Ovary (tissue), 9 donors: Measurements from ENCODE around the gene RABGGTB. TPM values are rescaled to one million over a fixed set of nuclear protein-coding genes. Genes with fewer than 3 reads are reported as not detected.

ENCODE experiments used
- DNase-seq, 5 donors: peaks; one replicate each; pipeline ENCODE4 v3.0.0-alpha.2; 2019 to 2020
- H3K27ac ChIP-seq, 2 donors: fragments of 200-600 bp; one replicate each; pipeline versions ENCODE4 v1.5.1 to v1.8.0; 2019 to 2022
- H3K27me3 ChIP-seq: fragments of 200-600 bp; one replicate; pipeline ENCODE4 v1.8.0; 2022
- H3K36me3 ChIP-seq: fragments of 200-600 bp; sonication (generic); one replicate; pipeline ENCODE4 v1.5.1; 2019
- H3K4me1 ChIP-seq: one replicate; pipeline ENCODE4 v1.8.1; 2013; ENCODE audit warnings: mild to moderate bottlenecking, moderate library complexity; ENCODE audit not compliant: insufficient read depth
- H3K4me3 ChIP-seq: fragments of 200-600 bp; sonication (generic); one replicate; pipeline ENCODE4 v1.5.1; 2017
- H3K9me3 ChIP-seq, 2 donors: fragments of 200-600 bp in 1 of 2; sonication (generic) in 1 of 2; one replicate each; pipeline versions ENCODE4 v1.5.1 to v1.8.1; 2013 to 2019; ENCODE audit warnings: mild to moderate bottlenecking in 1 of 2, moderate library complexity in 1 of 2
- EP300 ChIP-seq: sonication (generic); formaldehyde crosslinking; IDR thresholded peaks from one replicate; pipeline ENCODE4 v1.6.1; 2017; ENCODE audit warnings: antibody characterized with exemption
- POLR2A ChIP-seq: fragments of 450-650 bp; IDR thresholded peaks from one replicate; pipeline ENCODE4 v1.6.1; 2017; ENCODE audit warnings: antibody characterized with exemption, mild to moderate bottlenecking, moderate library complexity
- WGBS, 3 donors: extraction: QIAGEN DNeasy Blood & Tissue Kit in 1 of 3; methylation state at CpG; one replicate each; pipeline versions ENCODE4 v1.1.5 to v1.1.7; 2013 to 2017; 5-methylcytosine and 5-hydroxymethylcytosine counted together
- intact Hi-C, 4 donors: fragments of 100-400 bp; cut with DNase I; formaldehyde crosslinking; loops; one replicate each; pipeline versions ENCODE4 v1.11.0 to v1.15.1; 2022 to 2023
- polyA plus RNA-seq, 2 donors: library from polyadenylated mRNA; stranded (reverse); fragments of 200-250 nt in 1 of 2; fragments of 350-450 nt in 1 of 2; fragmentation: Illumina TruSeq in 1 of 2; extraction: RNeasy Lipid Tissue Mini Kit (QIAGEN cat#74804) in 1 of 2; gene quantifications; one replicate each; pipeline ENCODE4 v1.2.3, GENCODE V29; 2013 to 2014
- total RNA-seq, 7 donors: library from RNA; depleted of rRNA in 2 of 7; stranded (reverse); fragments of >200 nt in 2 of 7; fragmentation: NEBNext Ultra II Directional in 3 of 7; extraction: Animal tissue kit (Norgen Biotek cat#: 25700) in 3 of 7; gene quantifications; one replicate each; pipeline versions ENCODE4 v1.1.0 to v1.2.4, GENCODE V29; 2016 to 2023
- TF ChIP-seq, protein P1 (sequence below), 3 donors: fragments of 450-650 bp in 2 of 3; fragments of 200-600 bp in 1 of 3; IDR thresholded peaks; one replicate each; pipeline versions ENCODE4 v1.5.1 to v1.8.0; 2016 to 2022; ENCODE audit warnings: antibody characterized with exemption in 3 of 3, mild to moderate bottlenecking in 1 of 3
- donor health status: DM: no; HTN: no; CAD: no; lungs with moderate emphysema.
- donor health status: DM: no; HTN: no; CAD: no.
- donor health status: Bipolar disorder and iron deficiency.
- donor health status: DM: yes; HTN: yes; CAD: no.
- donor health status: DM: no; HTN: no; CAD: no.
- donor health status: DM: yes; HTN: yes; CAD: no.

The RABGGTB gene
- total and polyA plus RNA-seq, 9 donors: 41.6 to 77.8 (median 55.4) TPM

DNA sequence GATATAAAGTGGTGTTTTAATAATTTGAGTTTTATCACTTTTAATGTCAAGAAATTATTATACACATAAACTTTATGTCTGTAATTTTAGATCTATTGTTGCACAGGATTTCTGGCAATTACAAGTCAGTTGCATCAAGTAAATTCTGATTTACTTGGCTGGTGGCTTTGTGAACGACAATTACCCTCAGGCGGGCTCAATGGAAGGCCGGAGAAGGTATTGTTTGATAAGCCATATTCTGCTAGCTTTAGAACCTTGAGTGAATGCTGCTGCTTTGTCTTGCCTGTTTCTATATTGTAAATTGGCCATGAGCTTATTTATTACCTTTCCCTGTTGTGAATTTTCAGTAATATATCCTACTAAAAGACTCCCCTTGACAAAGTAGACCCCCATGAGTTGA lies 6.0 kb downstream of the RABGGTB start:
- Histone ChIP-seq H3K4me3 (no peak overlapping the region), H3K4me1 (peaks cover 5% of the 10 kb centered on the region), H3K27ac (no peak overlapping the region), H3K9me3 (no peaks in the 10 kb centered on the region), H3K36me3 (no peaks in the 10 kb centered on the region), H3K27me3 (no peaks in the 10 kb centered on the region)
- 95 to 97% (median 96%) methylated on average over 3 of the region's 3 CpGs for WGBS, 3 donors
- intact Hi-C loops: no loop called here
- DNase-seq: no peak
- TF ChIP-seq, protein P1, sequence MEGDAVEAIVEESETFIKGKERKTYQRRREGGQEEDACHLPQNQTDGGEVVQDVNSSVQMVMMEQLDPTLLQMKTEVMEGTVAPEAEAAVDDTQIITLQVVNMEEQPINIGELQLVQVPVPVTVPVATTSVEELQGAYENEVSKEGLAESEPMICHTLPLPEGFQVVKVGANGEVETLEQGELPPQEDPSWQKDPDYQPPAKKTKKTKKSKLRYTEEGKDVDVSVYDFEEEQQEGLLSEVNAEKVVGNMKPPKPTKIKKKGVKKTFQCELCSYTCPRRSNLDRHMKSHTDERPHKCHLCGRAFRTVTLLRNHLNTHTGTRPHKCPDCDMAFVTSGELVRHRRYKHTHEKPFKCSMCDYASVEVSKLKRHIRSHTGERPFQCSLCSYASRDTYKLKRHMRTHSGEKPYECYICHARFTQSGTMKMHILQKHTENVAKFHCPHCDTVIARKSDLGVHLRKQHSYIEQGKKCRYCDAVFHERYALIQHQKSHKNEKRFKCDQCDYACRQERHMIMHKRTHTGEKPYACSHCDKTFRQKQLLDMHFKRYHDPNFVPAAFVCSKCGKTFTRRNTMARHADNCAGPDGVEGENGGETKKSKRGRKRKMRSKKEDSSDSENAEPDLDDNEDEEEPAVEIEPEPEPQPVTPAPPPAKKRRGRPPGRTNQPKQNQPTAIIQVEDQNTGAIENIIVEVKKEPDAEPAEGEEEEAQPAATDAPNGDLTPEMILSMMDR (IDR thresholded peaks at IDR 0.05): no peak

DNA sequence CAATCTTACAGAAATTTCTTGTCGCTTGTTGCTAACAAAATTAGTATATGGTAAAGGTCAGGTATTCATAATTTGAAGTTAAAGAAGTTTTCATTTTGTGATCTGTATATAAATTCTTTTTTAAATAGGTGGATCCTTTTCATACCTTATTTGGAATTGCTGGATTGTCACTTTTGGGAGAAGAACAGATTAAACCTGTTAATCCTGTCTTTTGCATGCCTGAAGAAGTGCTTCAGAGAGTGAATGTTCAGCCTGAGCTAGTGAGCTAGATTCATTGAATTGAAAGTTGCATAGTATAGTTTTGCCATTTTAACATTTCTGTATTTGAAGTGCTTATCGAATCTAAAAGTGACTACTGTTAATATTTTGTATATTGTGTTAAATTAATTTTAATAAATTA lies 8.3 kb downstream of the RABGGTB start:
- Histone ChIP-seq H3K27ac (no peak overlapping the region), H3K9me3 (no peaks in the 10 kb centered on the region), H3K36me3 (no peaks in the 10 kb centered on the region), H3K27me3 (no peaks in the 10 kb centered on the region), H3K4me3 (no peak overlapping the region), H3K4me1 (no peaks in the 10 kb centered on the region)
- TF ChIP-seq POLR2A: no peak
- TF ChIP-seq, protein P1 (IDR thresholded peaks at IDR 0.05): no peak
- no peak for TF ChIP-seq EP300
- intact Hi-C loops: no loop called here
- DNase-seq: no peak
- 96 to 97% (median 96%) methylated on average over 2 of the region's 2 CpGs for WGBS, 3 donors

DNA sequence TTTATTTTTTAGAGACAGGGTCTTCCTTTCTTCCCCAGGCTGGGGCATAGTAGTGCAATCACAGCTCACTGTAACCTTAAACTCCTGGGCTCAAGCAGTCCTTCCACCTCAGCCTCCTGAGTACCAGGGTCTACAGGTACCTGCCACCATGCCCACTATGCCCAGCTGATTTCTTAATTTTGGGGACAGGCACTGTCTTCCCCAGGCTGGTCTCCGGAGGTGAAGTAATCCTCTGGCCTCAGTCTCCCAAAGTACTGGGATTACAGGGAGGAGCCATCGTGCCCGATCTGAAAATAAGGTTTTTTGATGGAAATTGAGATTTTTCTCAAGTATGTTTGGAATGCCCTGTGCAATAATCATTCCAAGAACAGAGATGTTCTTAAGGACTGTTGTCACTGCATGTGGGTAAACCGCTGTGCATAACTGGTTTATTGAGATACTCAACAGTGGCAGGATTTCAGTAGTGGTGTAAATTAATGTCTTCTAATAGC lies 9.7 kb downstream of the RABGGTB start:
- Histone ChIP-seq H3K4me3 (no peak overlapping the region), H3K9me3 (no peaks in the 10 kb centered on the region), H3K4me1 (no peaks in the 10 kb centered on the region), H3K27me3 (no peaks in the 10 kb centered on the region), H3K27ac (no peak overlapping the region), H3K36me3 (no peaks in the 10 kb centered on the region)
- no peak for DNase-seq
- intact Hi-C loops: no loop called here
- TF ChIP-seq, protein P1 (IDR thresholded peaks at IDR 0.05): no peak
- TF ChIP-seq EP300 (no peak), POLR2A (no peak)
- whole genome bisulfite sequencing, 3 donors: 94 to 95% (median 94%) methylated on average over 4 of the region's 4 CpGs

DNA sequence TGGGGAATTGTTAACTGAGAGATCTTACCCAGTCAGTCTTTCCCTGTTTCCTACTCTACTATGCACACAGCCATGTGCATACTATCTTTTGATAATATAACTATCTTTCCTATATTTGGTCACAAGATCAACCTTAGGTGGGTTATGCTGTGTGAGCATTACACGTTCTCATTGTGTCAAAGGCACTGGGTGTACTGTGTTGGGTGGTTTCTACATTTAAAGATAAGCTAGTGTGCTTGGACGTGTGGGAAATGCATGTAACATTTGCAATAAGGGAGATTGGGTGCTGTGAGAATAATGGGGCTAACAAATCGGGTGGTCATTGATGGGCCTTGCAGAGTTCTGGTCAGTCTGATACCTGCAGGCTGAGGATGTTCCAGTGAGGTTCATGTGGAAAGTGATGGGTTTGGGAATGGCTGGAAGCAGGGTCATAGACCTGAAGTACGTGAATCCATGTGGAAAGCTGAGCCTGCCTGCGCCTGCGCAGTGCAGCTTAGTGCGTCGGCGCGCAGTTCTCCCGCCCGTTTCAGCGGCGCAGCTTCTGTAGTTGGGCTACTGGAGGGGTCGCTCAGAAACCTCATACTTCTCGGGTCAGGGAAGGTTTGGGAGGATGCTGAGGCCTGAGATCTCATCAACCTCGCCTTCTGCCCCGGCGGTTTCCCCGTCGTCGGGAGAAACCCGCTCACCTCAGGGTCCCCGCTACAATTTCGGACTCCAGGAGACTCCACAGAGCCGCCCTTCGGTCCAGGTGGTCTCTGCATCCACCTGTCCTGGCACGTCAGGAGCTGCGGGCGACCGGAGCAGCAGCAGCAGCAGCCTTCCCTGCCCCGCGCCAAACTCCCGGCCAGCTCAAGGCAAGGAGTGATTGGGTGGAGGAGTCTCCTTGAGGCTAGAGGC lies 10.6 kb downstream of the RABGGTB start, which contains the start of gene MSH4:
Gene MSH4 (plus strand): TSS at position 507 of the 897 bp plus-strand sequence. CDS start 104 bp downstream, at position 611.
- intact Hi-C loops: no loop called here
- Histone ChIP-seq H3K4me3 (no peak within 1 kb of the TSS), H3K27me3 (no peaks in the 10 kb centered on the region), H3K36me3 (no peaks in the 10 kb centered on the region), H3K4me1 (no peaks in the 10 kb centered on the region), H3K9me3 (no peaks in the 10 kb centered on the region), H3K27ac (no peak within 1 kb of the TSS)
- TF ChIP-seq EP300: no peak
- WGBS, 3 donors: 83 to 92% (median 83%) methylated on average over 26 to 34 of the region's 34 CpGs
- peak in 3 of 5 donors; percentile 10 to 35 (median 26) for DNase-seq

DNA sequence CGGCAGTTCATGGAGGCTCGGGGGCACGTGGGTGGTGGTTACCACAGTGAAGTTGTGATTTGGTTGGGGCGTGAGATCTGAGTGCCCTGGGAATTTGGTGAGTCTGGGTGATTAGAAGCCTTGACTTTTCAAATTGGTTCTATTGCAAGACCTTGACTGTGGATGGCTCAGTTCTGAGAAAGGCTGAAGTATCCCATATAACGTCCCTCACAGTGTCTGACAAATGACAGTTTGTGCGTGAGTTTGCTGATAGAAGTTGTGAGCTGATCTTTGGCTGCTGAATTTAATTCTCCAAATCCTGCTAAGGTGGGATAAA lies 11.2 kb downstream of the RABGGTB start:
- TF ChIP-seq POLR2A: no peak
- TF ChIP-seq, protein P1 (IDR thresholded peaks at IDR 0.05): no peak
- TF ChIP-seq EP300: no peak
- H3K9me3 ChIP-seq: no peaks in the 10 kb centered on the region
- H3K27me3 ChIP-seq: no peaks in the 10 kb centered on the region
- 75 to 88% (median 83%) methylated on average over 6 of the region's 6 CpGs for WGBS, 3 donors
- H3K27ac ChIP-seq: no peak overlapping the region
- no peaks in the 10 kb centered on the region for H3K36me3 ChIP-seq
- intact Hi-C loops: no loop called here
- DNase-seq: no peak
- H3K4me1 ChIP-seq: no peaks in the 10 kb centered on the region
- no peak overlapping the region for H3K4me3 ChIP-seq
